ENCODE data around the gene NRP2.

Gene NRP2

GRCh38 chr2:205730191-205730590, 47.9 kb downstream of the NRP2 start:
- no peaks in the 10 kb centered on the region for H3K27me3 ChIP-seq (ENCODE audit: insufficient read depth, low read depth)
- no peak overlapping the region for H3K9ac ChIP-seq
- H3K79me2 ChIP-seq (ENCODE audit: insufficient read depth, low read depth): no peaks in the 10 kb centered on the region
- peaks cover 4% of the 10 kb centered on the region for H3K4me1 ChIP-seq (ENCODE audit: low read depth, poor library complexity, severe bottlenecking)
- no peak overlapping the region for H2AFZ ChIP-seq (ENCODE audit: low read depth)
- no peak overlapping the region for H3K4me3 ChIP-seq (IDR thresholded peaks at IDR 0.05; ENCODE audit: insufficient read depth, low read depth, low read length)
- H4K20me1 ChIP-seq (ENCODE audit: insufficient read depth): no peaks in the 10 kb centered on the region
- no peaks in the 10 kb centered on the region for H3K36me3 ChIP-seq (ENCODE audit: insufficient read depth)
- H3K4me2 ChIP-seq: no peak overlapping the region
- TF ChIP-seq, protein P1, sequence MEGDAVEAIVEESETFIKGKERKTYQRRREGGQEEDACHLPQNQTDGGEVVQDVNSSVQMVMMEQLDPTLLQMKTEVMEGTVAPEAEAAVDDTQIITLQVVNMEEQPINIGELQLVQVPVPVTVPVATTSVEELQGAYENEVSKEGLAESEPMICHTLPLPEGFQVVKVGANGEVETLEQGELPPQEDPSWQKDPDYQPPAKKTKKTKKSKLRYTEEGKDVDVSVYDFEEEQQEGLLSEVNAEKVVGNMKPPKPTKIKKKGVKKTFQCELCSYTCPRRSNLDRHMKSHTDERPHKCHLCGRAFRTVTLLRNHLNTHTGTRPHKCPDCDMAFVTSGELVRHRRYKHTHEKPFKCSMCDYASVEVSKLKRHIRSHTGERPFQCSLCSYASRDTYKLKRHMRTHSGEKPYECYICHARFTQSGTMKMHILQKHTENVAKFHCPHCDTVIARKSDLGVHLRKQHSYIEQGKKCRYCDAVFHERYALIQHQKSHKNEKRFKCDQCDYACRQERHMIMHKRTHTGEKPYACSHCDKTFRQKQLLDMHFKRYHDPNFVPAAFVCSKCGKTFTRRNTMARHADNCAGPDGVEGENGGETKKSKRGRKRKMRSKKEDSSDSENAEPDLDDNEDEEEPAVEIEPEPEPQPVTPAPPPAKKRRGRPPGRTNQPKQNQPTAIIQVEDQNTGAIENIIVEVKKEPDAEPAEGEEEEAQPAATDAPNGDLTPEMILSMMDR (conservative IDR thresholded peaks at IDR 0.05; ENCODE audit: low read depth, low read length): no peak
- H3K27ac ChIP-seq: no peak overlapping the region

- no peak overlapping the region for H3K9ac ChIP-seq
- no peaks in the 10 kb centered on the region for H3K79me2 ChIP-seq (ENCODE audit: insufficient read depth, low read depth)
- TF ChIP-seq, protein P1 (conservative IDR thresholded peaks at IDR 0.05; ENCODE audit: low read depth, low read length): no peak
- H3K4me3 ChIP-seq (IDR thresholded peaks at IDR 0.05; ENCODE audit: insufficient read depth, low read depth, low read length): no peak overlapping the region
- H3K4me2 ChIP-seq: no peak overlapping the region
- no peak overlapping the region for H3K27ac ChIP-seq
- no peaks in the 10 kb centered on the region for H3K27me3 ChIP-seq (ENCODE audit: insufficient read depth, low read depth)
- H4K20me1 ChIP-seq (ENCODE audit: insufficient read depth): no peaks in the 10 kb centered on the region
- peaks cover 4% of the 10 kb centered on the region for H3K4me1 ChIP-seq (ENCODE audit: low read depth, poor library complexity, severe bottlenecking)
- no peak overlapping the region for H2AFZ ChIP-seq (ENCODE audit: low read depth)
- no peaks in the 10 kb centered on the region for H3K36me3 ChIP-seq (ENCODE audit: insufficient read depth)
These were observed 48.6 kb downstream of the NRP2 start for GRCh38 chr2:205730701-205731582.

DNA sequence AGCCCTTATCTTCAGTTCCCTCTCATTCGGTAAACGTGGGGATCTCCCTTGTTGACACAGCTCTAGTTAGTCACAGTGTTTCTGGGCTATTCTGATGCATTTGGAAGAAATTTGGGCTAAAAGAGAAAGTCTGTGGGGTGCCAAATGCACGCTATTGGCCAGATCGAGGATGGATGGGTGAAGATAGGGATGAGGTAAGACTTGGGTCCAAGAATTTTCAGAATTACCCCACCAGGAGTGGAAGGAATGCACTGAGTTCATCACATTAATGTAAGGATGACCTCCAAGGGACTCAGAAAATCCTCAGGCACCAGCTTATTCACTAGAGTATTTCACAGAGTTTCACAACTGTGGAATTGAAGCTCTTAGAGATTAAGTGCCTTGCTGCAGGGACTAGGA, 49.3 kb downstream of the NRP2 start:
- Histone ChIP-seq H3K4me2 (no peak overlapping the region), H3K36me3 (ENCODE audit: insufficient read depth) (no peaks in the 10 kb centered on the region), H2AFZ (ENCODE audit: low read depth) (no peak overlapping the region)

DNA sequence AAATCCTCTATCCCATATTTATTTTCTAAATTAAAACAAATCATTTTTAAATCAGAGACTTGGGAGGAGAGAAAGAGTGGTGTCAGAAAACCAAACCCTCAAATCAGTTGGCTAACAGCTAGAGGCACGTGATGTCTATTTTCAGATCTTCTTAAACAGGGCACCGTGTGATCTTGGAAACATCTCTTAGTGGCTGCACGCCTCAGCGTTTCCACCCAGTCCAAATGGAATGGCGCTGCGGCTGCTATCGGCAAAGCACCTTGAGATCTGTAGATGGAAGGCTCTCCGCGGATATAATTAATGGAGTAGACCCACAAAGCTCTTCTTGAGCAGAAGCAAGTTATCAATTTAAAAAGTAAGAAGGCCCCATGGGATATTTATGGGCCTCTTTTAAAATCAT, 50.0 kb downstream of the NRP2 start:
- Histone ChIP-seq H3K9ac (no peak overlapping the region), H3K27ac (no peak overlapping the region), H3K4me2 (no peak overlapping the region), H3K27me3 (ENCODE audit: insufficient read depth, low read depth) (no peaks in the 10 kb centered on the region), H3K4me1 (ENCODE audit: low read depth, poor library complexity, severe bottlenecking) (peaks cover 4% of the 10 kb centered on the region), H3K79me2 (ENCODE audit: insufficient read depth, low read depth) (no peaks in the 10 kb centered on the region), H4K20me1 (ENCODE audit: insufficient read depth) (no peaks in the 10 kb centered on the region), H3K36me3 (ENCODE audit: insufficient read depth) (no peaks in the 10 kb centered on the region), H3K4me3 (IDR thresholded peaks at IDR 0.05; ENCODE audit: insufficient read depth, low read depth, low read length) (no peak overlapping the region), H2AFZ (ENCODE audit: low read depth) (no peak overlapping the region)
- TF ChIP-seq, protein P1 (conservative IDR thresholded peaks at IDR 0.05; ENCODE audit: low read depth, low read length): no peak

More for the DNA sequence above, 49.3 kb downstream of the NRP2 start:
- Histone ChIP-seq H3K27me3 (ENCODE audit: insufficient read depth, low read depth) (no peaks in the 10 kb centered on the region), H4K20me1 (ENCODE audit: insufficient read depth) (no peaks in the 10 kb centered on the region), H3K4me3 (IDR thresholded peaks at IDR 0.05; ENCODE audit: insufficient read depth, low read depth, low read length) (no peak overlapping the region), H3K9ac (no peak overlapping the region), H3K4me1 (ENCODE audit: low read depth, poor library complexity, severe bottlenecking) (peaks cover 4% of the 10 kb centered on the region), H3K79me2 (ENCODE audit: insufficient read depth, low read depth) (no peaks in the 10 kb centered on the region), H3K27ac (no peak overlapping the region)
- TF ChIP-seq, protein P1 (conservative IDR thresholded peaks at IDR 0.05; ENCODE audit: low read depth, low read length): no peak

Data from KMS-11 (cell line).